EL (cell line): ENCODE data around the gene IL20RB.
A peak's percentile ranks its signal among the peaks of the same experiment; 100 is the strongest.
"Not testable (repeated sequence)": the region's sequence is repeated elsewhere in the genome, so short reads cannot be mapped to it uniquely, and the experiment has no call there.

ENCODE experiments used
- DNase-seq: peaks from one replicate; pipeline ENCODE4 v3.0.0-alpha.2; 2016

The IL20RB gene

DNA sequence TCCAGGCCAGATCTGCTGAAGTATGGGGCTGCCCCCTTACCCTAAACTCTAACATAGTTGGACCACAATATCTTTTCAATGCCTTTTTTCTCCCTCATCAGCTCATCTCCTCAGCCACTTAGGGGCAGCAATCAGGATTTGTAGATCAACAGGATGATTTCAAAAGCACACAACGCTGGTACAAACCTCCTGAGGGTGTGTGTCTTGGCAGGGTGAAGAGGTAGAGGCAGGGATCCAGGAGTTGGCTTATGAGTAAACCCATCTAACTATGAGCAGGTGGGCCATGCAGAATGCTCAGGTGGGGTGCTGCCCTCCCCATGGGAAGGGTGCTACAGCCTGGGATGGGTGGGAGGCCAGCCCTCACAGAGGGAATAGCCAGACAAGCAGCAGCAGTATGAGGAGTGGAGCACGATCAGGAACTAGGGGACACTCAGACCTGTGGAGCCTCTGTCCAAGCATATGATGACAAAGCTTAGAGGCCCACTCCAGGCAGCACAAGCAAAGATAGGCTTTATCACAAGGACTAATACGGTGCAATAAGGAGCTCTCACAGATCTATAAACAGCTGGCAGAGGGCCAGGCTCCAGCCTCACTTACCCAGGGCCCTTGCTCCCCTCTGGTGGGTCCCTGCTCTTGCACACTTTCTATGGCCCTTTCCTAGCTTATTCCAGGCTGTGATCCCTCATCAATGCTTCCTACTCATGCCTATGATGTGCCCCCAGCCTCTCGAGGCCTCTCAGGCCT is 32.2 kb downstream of the IL20RB start:
- no peak for DNase-seq

DNA sequence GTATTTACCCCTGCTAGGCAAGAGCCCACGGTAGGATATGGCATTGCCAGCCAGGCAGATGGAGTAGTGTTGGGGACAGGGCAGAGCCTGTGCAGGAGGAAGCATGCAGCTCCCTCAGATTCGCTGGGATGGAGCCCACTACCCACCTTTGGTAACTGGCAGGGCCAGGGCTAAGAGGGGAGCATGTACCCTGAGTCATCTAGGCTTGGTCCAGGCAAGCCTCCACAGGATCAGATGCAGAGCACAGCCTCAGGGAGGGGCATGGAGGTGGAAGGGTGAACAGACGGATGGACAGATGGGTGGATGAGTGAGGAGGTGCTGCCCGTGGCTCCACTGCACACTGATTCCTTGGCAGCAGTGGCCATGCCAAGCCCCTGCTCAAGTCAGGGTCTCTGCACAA is 33.0 kb downstream of the IL20RB start:
- DNase-seq: no peak

DNA sequence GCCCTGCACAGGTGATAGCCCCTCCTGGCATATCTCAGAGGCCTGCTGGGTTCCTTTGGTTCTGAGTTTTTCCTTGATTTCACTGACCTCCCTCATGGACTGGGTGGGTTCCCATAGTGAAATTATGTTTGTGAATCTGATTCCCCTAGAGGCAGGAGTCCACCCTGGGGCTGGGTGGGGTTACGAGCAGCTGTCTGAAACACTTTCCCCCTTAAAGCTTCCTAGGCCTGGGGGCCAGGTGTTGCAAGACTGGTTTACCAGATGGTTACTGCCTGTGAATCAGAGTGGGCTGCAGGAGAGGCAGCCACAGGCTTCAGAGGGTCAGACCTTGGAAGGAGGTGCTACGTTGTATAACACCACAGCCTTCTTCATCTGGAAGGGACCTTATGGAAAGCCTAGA is 34.3 kb downstream of the IL20RB start:
- DNase-seq: no peak

DNA sequence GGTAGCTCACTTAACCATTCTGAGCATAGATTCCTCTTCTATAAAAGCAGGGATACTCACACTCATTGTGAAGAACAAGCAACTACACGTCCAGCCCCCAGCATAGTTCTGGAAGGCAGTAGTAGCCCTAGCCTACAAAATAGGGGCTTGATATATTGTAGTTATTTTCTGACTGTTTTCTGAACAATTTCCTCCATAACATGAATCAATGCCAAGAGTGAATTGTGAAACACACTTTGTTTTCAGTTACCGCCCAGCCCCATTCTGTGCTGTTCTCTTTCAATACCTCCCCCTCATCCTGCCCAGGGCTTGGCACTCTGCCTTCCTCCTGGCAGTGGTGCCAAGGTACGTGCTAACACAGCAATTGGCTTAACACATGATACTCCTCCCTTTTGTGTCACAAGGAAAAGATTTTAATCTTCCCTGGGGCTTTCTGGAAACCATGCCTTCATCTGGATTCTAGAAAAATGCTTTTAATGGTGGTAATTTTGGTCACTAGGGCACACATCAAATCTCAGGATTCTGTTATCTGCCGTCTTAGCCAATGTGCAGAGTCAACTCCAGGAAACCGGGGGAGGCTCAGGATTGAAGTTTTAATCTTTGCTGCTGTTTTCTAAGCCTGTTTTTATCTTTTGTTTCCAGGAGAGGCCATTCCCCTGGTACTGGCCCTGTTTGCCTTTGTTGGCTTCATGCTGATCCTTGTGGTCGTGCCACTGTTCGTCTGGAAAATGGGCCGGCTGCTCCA is 37.2 kb downstream of the IL20RB start:
- peak; percentile 84 for DNase-seq

DNA sequence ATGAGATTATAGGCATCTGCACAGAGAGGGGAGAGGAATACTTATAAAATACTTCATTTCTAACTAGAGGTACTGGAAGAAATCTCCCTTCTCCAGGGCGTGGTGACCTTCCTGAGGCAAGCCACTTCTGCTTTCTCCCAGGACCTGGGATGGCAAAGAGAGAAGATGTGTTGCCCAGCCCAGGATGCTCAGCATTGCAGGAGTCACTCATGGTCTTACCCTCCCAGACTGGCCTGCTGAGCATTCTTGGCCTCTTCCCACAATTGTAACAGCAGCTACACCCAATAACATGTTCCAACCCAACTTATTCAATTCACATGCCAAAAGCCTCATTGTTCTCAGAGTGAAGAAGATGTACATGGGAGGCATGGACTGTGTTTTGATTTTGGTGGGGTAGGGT is 37.9 kb downstream of the IL20RB start:
- no peak for DNase-seq

DNA sequence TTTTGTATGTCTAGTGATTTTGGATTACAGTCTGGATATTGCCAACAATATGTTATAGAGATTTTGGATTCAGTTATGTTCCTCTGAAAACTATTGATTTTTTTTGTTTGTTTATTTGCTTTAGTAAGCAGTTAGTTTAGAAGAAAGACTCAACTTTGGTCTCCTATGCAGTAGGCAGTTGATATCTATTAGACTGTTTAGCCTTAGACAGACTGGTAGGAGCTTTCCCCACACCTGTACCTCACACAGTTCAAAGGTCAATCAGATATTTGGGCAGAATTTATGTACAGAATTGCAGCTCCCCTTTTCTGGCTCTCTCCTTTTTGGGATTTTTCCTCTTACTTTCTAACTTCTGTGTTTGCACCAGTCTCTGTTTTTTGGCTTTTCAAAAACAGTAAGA is 42.3 kb downstream of the IL20RB start:
- DNase-seq: no peak

DNA sequence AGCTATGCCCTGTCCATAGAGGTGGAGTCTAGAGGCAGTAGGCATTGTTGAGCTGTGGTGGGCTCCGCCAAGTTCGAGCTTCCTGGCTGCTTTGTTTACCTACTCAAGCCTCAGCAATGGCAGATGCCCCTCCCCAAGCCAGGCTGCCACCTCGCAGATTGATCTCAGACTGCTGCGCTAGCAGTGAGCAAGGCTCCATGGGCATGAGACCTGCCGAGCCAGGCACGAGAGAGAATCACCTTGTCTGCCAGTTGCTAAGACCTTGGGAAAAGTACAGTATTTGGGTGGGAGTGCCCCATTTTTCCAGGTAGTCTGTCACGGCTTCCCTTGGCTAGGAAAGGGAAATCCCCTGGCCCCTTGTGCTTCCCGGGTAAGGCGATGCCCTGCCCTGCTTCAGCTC is 49.6 kb downstream of the IL20RB start:
- not testable (repeated sequence) for DNase-seq

DNA sequence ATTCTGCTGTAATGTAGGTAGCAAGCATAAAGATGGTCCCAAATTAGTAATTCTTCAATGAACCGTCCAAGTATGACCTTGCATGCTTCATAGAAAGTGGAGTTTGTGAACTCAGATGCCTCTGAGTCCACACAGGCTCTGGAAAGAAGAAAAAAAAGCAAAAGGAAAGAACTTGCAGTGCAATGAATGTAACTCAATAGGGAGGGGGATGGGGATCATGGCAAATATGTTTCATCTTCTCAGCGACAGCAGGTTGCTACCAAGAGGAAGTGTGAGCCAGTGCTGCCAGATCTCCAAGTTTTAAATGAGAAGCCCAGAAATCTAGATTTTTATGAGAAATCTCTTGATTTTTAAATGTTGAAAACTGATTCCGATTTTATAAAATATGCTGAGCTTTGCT is 50.3 kb downstream of the IL20RB start:
- no peak for DNase-seq

DNA sequence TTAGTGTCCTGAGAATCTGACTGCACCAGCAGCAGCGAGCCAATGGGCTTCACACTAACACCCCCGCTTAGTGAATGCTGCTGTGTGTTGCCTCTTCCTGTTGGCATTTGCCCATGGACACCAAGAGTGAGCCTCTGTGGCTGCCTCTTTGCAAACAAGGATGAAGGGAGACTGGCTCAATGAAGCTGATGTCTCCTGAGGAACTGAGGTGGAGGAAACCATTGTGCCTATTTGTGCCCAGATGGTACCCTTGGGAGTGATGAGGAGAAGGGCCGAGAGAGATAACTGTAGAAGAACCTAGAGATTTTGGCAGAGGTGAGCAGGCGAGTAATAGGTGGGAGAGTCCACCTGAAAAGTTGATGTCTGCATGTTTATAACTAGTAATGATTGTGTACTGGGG is 51.2 kb downstream of the IL20RB start:
- DNase-seq: no peak

DNA sequence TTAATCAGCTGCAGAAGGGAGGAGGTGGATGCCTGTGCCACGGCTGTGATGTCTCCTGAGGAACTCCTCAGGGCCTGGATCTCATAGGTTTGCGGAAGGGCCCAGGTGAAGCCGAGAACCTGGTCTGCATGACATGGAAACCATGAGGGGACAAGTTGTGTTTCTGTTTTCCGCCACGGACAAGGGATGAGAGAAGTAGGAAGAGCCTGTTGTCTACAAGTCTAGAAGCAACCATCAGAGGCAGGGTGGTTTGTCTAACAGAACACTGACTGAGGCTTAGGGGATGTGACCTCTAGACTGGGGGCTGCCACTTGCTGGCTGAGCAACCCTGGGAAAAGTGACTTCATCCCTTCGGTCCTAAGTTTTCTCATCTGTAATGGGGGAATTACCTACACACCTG is 52.4 kb downstream of the IL20RB start:
- DNase-seq: no peak

DNA sequence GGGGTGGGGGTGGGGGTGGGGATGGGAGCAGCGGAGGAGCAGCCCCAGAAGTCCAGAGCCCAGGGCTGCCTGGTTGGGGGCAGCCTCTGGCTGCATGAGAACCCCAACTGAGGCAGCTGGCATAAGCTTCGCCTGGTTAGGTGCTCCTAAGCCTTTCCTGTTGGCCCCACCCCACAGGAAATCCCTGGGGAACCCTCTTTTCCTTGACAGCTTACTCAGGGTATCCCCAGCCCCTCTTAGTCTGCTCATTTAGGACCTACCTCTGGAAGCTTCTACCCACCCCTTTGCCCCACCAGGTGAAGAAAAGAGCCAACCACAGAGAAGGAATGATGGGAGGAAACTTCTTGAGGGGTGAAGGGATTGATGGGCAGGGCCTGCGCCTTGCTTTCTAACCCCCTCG is 53.4 kb downstream of the IL20RB start:
- no peak for DNase-seq

DNA sequence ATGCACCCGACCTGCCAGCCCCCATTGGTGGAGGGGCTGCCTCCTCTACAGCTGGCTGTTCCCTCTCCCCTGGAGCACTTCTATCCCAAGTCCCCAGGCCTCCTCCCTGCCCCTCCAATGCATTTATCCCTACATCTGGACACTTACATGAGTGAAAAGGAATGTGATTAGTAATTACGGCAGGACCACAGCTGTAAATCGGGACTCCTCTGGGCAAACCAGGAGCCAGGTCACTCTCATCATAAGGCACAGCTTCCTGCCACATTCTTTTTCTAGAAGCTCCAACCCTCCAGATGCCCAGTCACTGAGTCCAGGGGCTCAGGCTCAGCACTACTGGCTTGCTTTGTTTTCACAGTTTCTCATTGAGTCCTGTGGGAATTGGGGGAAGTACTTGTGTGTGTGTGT is 54.3 kb downstream of the IL20RB start:
- DNase-seq: peak; percentile 91

DNA sequence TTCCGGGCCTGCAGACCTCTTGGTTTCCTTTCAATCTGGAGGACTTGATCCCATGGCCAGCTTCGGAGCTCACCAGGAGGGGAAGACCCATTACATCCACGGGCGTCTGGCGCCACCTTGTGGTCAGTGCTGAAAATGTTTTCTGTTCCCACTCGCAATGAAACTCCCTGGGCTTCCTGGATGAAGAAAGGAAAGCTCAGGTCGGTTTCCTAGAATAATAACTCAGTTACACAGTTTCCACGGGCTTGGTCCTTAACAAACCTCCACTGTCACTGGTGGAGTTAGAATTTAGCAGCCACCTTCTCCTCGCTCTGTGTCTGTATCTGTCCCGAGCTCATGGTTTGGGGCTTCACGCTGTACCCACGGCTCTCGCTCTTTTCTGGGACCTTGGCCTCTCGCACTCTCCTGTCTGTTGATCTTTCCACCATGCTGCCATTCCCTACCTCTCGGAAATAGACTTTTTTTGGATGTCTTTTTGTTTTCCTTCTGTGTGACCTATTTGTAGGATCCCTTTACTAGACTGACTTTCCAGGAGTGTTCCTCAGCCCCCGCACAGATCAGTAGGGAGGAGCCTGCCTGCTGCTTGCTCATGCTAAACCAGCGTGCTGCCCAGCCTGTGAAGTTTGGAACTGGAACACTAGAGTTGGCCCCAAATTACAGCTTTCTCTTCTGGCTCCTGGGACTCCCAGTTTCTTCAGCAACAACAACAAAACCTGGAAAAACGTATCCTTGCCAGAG is 56.3 kb downstream of the IL20RB start:
- peak; percentile 91 for DNase-seq

DNA sequence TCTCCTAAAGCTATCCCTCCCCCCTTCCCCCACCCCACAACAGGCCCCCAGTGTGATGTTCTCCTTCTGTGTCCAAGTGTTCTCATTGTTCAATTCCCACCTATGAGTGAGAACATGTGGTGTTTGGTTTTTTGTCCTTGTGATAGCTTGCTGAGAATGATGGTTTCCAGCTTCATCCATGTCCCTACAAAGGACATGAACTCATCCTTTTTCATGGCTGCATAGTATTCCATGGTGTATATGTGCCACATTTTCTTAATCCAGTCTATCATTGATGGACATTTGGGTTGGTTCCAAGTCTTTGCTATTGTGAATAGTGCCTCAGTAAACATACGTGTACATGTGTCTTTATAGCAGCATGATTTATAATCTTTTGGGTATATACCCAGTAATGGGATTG is 59.5 kb downstream of the IL20RB start:
- DNase-seq: not testable (repeated sequence)

DNA sequence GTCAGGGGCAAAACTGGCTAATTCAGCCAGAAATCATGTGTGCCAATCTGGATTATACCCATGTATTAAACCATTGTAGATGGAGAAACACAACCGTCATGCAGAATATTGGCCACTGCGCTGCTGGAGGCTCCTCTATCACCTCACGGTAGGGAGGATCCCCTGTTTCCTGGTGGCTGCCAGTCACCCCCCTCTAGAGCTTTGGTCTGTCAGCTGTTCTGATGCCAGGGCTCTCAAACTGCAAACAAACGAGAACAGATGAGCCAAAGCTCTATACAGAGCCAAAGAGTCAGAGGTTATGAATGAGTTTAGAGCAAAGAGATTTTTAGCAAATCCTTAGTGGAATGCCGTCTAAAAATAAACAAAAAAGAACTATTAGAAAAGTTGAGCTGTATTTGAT is 62.5 kb downstream of the IL20RB start:
- no peak for DNase-seq

DNA sequence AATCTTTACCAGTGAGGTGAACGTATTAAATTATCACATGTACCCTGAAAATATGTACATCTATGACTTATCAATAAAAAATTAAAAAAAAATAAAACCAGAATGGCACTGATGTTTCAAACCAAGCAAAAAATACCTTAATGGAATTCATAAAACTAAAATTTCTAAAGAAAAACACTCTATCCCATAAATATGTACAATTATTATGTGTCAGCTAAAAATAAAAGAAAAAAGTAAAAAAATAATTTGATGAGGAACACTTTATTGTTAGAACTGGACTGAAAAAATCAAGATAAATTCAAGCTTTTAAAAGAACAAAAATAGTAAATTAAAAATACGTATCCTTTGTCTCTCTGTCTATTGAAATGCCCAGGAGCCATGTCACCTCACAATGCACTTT is 63.1 kb downstream of the IL20RB start:
- no peak for DNase-seq

DNA sequence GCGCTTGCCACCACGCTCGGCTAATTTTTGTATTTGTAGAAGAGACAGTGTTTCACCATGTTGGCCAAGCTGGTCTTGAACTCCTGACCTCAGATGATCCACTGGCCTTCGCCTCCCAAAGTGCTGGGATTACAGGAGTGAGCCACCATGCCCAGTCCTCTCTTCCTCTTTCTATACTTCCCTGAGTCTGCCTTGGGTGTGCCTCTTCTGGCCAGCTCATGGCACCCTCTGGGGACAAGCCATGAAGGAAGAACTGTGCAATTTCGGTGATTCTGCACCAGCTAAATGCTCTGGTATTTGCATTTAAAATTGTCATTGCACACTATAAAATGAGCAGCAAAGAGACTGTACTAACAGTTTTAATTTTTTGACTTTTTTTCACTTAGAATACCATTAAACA is 66.6 kb downstream of the IL20RB start:
- no peak for DNase-seq

DNA sequence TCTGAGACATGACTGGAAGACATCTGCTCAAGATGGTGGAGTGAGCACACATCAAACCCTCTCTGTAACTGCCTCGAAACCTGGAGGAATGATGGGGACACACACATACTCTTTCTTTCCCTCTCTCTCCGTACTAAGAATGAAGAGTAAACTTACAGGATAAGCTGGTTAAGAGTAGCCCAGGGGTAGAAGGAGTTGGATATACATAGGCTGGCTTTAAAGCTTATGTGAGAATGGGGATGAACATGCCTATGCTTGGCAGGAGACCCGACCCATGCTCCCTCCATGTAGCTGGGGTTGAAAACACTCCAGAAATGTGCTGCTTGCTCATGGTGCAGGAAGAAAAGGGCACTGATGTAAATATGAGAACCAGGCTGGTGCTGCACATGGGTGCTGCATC is 68.9 kb downstream of the IL20RB start:
- no peak for DNase-seq

DNA sequence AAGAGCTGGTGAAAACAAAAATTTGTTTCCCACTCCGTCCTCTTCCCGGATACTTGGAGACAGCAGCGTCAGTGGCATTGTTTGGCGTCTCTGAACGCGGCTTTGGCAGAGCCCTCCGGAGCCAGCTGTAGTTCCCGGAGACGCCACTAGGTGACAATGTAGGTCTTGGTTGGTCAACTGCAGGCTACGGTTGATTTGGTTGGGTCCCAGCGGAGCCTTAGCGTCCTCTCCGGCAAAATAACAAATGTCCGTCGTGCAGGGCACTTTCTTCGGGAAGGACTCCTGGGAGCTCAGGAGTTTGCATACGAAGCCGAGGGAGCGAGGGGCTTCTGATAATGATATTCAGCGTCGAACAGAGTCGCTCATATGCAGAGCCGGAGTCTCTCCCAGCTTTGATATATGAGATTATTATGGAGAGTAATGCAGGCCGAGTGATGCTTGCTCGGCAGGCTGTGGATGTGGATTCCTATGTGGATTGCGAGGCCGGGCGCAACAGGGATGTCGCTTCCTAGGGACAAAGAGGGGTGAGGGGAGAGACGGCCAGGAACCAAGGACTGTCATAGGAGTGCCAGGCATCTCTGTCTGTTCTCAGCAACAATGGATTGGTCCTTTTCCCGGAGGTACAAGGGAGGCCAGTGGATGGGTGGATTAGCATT is 74.8 kb downstream of the IL20RB start:
- peak; percentile 82 for DNase-seq

DNA sequence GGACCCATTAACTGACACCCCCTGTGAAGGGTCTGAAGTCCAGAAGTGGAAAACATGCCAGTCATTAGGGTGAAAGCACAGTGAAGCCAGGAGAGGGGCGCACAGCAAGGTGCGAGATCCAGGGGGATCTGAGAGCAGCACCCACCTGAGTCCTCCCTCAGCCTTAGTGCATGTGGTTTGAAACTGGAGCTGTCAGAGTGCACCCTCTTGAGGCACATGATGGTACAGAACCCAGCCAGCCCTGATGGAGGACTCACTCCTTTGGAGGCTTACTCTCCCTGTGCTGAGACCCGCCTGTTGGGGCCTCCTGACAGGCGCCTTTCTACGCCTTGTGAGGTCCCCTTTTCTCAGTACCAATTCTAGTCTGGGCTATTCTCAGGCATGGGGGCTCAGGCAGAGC is 77.8 kb downstream of the IL20RB start:
- peak; percentile 31 for DNase-seq

DNA sequence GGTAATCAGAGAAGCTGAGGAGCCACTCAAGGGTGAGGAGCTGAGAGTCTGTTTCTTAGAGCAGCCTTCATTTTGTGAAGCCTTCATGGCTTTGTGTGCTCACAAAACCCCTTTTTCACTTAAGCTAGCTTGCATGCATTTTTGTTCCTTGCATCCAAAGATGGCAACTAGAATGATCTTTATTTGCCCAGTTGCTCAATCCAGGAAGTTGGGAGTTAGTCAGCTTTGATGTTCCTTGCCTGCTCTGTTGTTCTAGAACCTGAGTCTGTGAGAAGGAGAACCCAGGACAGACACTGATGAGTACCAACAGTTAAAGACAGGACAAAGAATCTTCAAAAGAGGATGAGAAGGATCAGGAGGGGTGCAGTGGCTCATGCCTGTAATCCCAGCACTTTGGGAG is 81.8 kb downstream of the IL20RB start:
- DNase-seq: no peak

DNA sequence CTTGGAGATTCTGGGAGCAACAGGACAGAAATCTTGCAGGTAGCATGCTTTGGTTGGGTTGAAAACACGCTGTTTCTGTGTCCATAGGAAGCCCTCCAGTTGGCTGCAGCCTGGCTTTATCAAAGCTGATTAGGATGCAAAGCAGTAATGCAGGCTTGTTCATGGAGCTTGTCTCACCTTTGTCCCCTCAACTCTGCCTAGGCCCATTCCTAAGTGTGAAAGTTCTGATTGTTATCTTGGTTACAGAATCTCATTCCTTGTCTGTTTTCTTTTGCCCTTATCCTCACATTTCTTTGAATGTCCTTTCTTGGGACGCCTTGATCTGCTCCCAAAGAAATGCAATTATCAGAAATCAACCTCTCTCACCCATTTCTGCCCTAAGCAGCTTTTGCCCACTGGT is 83.5 kb downstream of the IL20RB start:
- DNase-seq: no peak

DNA sequence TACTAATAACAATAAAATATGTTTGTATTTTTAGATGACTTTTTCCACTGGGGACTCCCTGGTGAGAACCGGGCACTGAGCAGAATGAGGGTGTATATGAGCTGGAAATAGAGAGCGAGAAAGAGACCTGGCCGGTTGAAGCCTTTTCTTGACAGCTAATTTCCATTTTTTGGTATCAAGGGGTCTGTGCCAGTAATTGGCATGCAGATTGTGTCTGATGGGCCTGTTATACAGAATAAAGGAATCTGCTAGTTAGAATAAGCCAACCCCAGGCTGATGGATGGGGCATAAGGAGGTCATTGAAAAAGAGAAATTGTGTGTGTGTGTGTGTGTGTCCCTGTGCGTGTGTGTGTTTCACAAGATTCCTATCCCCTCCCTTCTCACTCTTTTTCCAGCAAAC is 83.9 kb downstream of the IL20RB start:
- no peak for DNase-seq

DNA sequence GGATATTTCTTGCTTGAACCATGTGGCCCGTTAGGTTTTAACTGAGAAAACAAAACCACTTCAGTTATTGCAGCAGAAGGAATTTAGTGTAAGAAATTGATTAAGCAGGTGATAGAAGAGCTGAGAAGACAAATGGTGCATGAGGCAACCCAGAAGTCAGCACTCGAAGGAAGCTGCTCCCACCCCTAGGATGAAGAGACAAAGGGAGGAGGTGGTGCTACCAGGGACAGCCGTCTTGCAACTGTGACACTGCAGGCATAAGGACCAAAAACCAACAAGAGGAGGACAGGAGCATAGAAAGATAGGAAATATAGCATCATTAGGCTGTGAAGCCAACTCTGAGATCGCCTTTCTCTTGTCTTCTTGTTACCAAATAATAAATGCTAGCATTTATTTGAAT is 89.0 kb downstream of the IL20RB start:
- DNase-seq: no peak
